WERI-Rb-1 (cell line): ENCODE results near the gene CHSY1.

ENCODE experiments used
- DNase-seq: peaks from one replicate; pipeline ENCODE4 v3.0.0-alpha.2; 2020
- H3K27ac ChIP-seq: fragments of 250-450 bp; sonication (Bioruptor Pico); 2 replicates; pipeline ENCODE4 v1.5.1; 2020; ENCODE audit warnings: mild to moderate bottlenecking, moderate library complexity
- H3K27me3 ChIP-seq: fragments of 250-450 bp; sonication (Bioruptor Pico); 2 replicates; pipeline ENCODE4 v1.5.1; 2021; ENCODE audit warnings: mild to moderate bottlenecking, low read depth, moderate library complexity; ENCODE audit not compliant: insufficient read depth, severe bottlenecking
- H3K36me3 ChIP-seq: fragments of 250-450 bp; sonication (Bioruptor Pico); 2 replicates; pipeline ENCODE4 v1.5.1; 2020; ENCODE audit warnings: mild to moderate bottlenecking, moderate library complexity
- H3K4me3 ChIP-seq: 2 replicates; pipeline ENCODE4 v1.5.1; 2011; ENCODE audit warnings: low read depth, mild to moderate bottlenecking, control low read depth, low read length
- H3K9me3 ChIP-seq: fragments of 250-450 bp; sonication (Bioruptor Pico); 2 replicates; pipeline ENCODE4 v1.5.1; 2021; ENCODE audit warnings: mild to moderate bottlenecking, moderate library complexity; ENCODE audit not compliant: severe bottlenecking
- TF ChIP-seq, protein P1 (sequence below): IDR thresholded peaks from 2 replicates; pipeline ENCODE4 v1.5.1; 2011; ENCODE audit warnings: low read depth, mild to moderate bottlenecking, control low read depth, inconsistent platforms, low read length

CHSY1 gene

DNA sequence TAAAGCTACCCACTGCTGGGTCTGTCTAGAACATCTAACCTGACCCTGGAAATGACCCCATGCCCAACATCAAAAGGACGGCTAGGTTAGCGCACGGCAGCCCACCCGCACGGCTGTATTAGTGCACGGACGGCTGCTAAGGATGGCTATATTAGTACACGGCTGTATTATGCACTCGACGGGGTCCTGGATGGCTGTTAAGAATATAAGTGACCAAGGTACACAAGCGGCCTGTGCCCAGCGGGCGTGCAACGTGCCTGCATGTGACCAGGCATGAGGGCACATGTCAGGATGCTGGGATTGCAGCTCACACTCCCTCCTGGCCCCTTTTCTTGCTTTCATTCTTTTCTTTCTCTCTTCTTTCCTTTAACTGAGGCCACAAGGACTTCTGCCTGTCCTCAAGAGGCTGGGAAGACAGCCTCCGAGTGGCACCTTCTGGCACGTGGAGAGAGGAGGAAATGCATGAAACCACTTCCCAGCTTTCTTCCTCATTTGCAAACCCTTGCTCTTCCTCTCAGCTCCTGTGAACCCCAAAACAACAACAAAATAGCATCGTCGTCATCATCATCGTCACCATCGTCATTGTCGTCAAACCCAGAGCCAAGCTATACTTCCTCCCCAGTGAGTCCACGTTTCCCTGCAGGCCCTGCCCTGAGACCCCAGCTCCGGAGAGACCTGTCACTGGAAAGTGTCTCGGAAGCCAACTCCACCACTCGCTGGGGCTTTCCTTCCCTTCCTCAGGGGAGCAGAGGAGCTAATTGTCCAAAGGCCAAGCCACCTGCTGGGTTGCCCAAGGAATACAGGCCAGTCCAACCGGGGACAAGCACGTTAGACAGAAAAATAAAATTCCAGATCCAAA lies 101.8 kb downstream of the CHSY1 start:
- no peaks in the 10 kb centered on the region for H3K36me3 ChIP-seq
- no peak for DNase-seq
- H3K27me3 ChIP-seq: no peaks in the 10 kb centered on the region
- H3K27ac ChIP-seq: no peak overlapping the region
- TF ChIP-seq, protein P1, sequence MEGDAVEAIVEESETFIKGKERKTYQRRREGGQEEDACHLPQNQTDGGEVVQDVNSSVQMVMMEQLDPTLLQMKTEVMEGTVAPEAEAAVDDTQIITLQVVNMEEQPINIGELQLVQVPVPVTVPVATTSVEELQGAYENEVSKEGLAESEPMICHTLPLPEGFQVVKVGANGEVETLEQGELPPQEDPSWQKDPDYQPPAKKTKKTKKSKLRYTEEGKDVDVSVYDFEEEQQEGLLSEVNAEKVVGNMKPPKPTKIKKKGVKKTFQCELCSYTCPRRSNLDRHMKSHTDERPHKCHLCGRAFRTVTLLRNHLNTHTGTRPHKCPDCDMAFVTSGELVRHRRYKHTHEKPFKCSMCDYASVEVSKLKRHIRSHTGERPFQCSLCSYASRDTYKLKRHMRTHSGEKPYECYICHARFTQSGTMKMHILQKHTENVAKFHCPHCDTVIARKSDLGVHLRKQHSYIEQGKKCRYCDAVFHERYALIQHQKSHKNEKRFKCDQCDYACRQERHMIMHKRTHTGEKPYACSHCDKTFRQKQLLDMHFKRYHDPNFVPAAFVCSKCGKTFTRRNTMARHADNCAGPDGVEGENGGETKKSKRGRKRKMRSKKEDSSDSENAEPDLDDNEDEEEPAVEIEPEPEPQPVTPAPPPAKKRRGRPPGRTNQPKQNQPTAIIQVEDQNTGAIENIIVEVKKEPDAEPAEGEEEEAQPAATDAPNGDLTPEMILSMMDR: no peak
- no peaks in the 10 kb centered on the region for H3K9me3 ChIP-seq
- no peak overlapping the region for H3K4me3 ChIP-seq

DNA sequence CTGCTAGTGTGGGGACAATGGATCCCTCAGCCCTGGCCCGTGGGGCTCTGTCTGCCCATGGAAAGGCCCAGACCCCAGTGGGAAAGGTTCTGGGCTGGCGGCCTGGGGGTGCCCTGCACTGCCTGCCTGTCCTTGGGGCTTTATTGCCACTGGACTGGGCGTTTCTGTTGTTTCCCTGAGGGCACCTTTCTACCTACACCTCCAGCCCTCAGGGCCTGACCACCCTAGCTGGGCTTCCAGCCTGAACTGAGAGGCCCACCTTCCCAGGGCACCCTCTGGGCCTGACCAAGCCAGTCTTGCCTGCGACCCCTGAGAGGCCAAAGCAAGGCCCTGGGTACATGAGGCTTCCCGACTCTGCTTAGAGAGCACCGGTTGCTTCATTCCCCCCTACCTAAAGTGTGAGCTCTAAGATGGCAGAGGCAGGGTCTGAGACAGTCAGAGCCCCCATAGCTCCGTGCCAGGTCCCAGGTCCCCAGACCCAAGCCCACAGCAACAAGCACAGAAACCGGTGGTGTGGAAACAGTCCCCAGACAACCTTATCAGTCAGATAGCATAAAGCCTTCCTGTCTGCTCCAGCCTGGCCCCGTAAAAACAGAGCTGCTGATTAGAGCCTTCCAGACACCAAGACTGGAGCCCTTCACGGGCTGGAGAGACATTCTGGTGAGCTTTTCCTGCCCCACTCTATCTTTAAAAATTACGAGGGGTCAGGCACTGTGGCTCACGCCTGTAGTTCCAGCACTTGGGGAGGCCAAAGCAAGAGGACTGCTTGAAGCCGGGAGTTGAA lies 102.8 kb downstream of the CHSY1 start:
- no peak overlapping the region for H3K4me3 ChIP-seq
- H3K9me3 ChIP-seq: no peaks in the 10 kb centered on the region
- TF ChIP-seq, protein P1: no peak
- H3K36me3 ChIP-seq: no peaks in the 10 kb centered on the region
- no peak overlapping the region for H3K27ac ChIP-seq
- no peak for DNase-seq
- no peaks in the 10 kb centered on the region for H3K27me3 ChIP-seq

DNA sequence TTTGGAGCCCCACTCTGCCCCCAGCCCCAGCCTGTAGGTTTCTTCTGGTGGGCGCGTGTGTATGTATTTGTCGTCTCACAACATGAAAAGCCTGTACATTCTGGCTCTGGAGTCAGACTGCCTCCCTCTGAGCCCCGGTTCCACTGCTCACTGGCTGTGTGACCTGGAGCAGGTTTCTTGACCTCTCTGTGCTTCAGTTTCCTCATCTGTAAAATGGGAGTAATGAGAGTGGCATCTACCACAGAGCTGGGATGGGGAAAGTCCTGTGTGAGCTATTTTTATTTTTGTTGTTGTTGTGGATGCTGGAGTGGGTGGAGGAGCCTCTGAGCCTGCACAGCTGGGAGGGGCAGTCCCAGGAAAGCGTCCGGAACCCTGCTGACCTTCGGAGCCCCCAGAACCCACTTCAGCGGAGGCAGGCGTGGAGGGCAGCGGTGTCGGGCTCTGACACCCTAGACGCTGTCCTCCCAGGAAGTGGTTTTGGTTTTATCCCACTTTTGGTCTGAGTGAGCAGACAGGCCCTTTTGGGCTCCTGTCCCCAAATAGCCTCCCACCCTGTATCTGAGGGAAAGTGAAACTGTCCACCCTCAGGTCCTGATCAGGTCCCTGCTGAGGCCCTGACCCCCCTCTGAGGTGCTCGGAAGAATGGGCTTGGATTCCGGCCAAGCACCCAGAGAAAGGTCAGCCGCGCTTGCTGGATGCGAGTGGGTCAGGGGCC lies 103.5 kb downstream of the CHSY1 start:
- no peak overlapping the region for H3K27ac ChIP-seq
- TF ChIP-seq, protein P1: no peak
- H3K27me3 ChIP-seq: no peaks in the 10 kb centered on the region
- no peak for DNase-seq
- H3K4me3 ChIP-seq: no peak overlapping the region
- H3K36me3 ChIP-seq: no peaks in the 10 kb centered on the region
- H3K9me3 ChIP-seq: no peaks in the 10 kb centered on the region

DNA sequence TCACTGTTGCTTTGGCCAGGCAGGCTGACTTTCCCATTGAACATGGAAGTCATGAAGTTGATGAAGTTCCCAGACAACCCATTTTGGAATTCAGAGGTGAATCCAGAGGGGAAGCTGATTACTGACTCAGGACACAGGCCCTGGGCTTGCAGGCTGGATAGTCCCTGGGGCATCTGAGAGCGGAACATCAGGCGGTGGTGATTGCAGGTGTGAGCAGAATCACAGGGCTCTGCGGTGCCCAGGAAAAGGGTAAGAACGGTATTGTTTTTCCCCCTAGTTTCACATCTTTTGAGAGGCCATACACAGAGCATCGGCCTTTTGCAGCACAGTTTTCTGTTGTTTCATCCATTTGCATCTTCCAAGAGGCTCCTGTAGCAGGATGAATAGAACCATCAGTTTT lies 104.7 kb downstream of the CHSY1 start:
- no peaks in the 10 kb centered on the region for H3K36me3 ChIP-seq
- no peaks in the 10 kb centered on the region for H3K27me3 ChIP-seq
- no peak overlapping the region for H3K27ac ChIP-seq
- no peaks in the 10 kb centered on the region for H3K9me3 ChIP-seq
- DNase-seq: no peak
- TF ChIP-seq, protein P1: no peak
- H3K4me3 ChIP-seq: no peak overlapping the region

DNA sequence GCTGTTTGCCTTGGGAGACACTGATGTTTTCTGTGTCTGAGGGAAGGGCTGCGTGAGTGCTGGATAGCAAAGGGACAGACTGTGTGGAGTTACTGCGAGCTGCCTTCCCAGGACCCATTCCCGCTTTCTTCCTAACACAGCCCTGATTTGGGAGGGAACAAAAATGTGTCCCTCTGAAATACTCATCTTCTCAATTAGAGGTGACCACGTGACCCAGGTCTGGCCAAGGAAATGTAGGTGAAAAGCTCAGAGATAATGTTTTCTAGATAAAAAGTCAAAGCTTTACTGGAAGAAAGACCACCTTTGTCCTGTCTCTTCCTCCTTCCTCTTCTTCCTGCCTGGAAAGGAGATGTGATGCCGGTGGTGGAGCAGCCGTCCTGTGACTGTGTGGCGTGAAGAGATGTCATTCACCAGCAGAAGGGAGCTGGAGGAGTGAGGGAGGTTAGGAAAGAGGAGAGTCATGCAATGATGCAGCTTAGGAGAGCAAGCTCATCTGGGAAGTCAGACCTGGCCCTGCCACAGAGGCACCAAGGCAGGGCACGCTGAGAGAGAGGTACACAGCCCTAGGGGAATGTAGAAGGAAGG lies 105.6 kb downstream of the CHSY1 start:
- no peaks in the 10 kb centered on the region for H3K27me3 ChIP-seq

More for the DNA sequence above, 105.6 kb downstream of the CHSY1 start:
- no peaks in the 10 kb centered on the region for H3K36me3 ChIP-seq
- no peak for DNase-seq
- no peak overlapping the region for H3K27ac ChIP-seq
- H3K4me3 ChIP-seq: no peak overlapping the region
- no peaks in the 10 kb centered on the region for H3K9me3 ChIP-seq
- TF ChIP-seq, protein P1: no peak
